SIG-M5 (cell line): Measurements from ENCODE around the gene CUTC.
"Not testable (repeated sequence)": the region's sequence is repeated elsewhere in the genome, so short reads cannot be mapped to it uniquely, and the experiment has no call there.

Experiments
- DNase-seq: peaks from one replicate; lab custom pipeline; 2025; lab: John Stamatoyannopoulos, UW

Gene CUTC

GRCh38 chr10:99742701-99743100 is 10.7 kb downstream of the CUTC start:
- no peak for DNase-seq

- DNase-seq: no peak
Measured at GRCh38 chr10:99743841-99744240, 11.8 kb downstream of the CUTC start.

DNA sequence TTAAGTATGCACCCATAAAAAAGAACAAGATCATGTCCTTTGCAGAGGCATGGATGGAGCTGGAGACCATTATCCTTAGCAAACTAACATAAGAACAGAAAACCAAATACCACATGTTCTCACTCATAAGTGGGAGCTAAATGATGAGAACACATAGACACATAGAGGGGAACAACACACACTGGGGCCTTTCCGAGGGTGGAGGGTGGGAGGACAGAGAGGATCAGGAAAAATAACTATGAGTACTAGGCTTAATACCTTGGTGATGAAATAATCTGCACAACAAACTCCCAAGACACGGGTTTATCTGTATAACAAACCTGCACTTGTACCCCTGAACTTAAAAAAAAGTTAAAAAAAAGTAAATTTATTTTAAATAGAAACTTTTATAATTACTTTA is 14.1 kb downstream of the CUTC start:
- DNase-seq: not testable (repeated sequence)

- no peak for DNase-seq
Measured at GRCh38 chr10:99748823-99749451, 16.9 kb downstream of the CUTC start.

DNA sequence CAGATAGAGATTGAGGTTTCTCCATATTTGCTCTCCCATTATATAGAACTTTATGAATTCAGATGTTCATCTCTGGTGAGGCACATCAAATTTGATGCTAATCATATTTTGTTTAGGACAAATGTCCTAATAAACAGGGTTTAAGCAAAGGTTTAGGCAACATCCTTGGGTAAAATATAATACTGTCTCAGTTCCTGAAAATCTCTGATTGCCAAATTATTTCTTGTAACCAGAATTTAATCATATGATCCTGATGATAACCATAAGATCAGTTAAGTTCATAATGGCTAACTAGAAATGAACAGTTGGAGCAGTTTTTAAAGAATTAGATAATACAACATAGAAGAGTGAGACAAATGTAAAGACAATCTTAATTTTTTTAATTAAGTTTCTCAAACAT is 18.6 kb downstream of the CUTC start:
- DNase-seq: no peak

DNA sequence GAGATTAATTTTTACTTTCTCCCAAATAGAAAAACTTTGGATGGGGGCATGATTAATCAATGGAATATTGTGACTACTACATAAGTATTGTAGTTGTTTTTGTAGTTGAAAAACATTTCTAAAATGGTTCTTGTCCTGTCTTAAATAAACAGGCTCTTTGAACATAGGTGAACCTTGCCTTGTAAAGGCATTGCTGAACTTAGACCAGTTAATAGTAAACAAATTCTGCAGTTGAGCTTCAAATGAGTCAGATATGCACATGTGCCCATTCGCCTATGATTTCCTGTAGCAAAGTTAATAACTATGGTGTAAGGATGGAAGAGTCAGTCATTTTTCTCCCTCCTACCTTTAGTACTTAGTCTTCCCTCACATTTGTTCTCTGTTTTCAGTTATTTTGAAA is 22.6 kb downstream of the CUTC start:
- DNase-seq: no peak

DNA sequence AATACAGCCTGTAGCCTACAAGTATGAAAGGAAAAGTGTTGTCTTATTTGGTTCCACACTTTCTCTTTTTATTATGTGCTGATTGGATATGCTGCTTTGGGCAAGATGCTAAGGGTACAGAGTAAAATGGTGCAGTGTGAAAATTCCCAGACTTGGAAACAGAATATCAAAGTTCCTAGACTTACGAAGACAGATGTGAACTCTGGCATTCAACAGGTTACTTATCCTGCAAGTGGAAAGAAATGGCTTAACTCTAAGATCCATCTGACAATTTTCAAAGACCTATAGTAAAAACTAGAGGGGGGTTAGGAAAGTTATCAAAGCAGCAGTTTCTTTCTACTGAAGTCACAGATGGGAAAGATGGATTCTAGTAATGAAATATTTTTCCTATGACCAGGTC is 24.1 kb downstream of the CUTC start:
- DNase-seq: no peak

GRCh38 chr10:99758211-99758891 is 26.3 kb downstream of the CUTC start:
- no peak for DNase-seq

DNA sequence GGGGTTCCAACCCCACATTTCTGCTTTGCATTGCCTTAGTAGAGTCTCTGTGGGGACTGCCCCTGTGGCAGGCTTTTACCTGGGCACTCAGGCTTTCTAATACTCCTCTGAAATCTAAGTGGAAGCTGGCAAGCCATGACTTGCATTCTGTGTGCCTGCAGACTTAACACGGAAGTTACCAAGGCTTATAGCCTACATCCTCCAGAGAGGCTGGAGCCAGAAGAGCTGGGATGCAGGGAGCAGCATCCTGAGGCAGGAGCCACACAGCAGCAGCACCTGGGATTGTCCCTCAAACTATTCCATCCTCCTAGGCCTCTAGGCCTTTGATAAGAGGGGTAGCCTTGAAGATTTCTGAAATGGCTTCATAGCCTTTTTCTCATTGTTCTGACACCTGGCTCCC is 28.3 kb downstream of the CUTC start:
- DNase-seq: no peak

DNA sequence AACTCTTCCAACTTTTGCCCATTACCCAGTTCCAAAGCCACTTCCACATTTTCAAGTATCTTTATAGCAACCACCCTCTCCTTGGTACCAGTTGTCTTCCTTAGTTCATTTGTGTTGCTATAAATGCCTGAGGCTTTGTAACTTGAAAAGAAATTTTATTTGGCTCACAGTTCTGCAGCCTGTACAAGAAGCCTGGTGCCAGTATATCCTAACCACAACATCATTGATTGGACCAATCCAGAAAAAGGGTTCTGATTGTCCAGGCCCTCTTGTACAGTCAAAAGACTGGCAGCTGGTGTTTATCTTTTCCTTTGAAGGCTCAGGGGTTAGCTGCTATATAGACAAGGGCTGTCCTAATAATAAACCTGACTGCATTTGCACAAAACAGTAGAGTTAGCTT is 29.3 kb downstream of the CUTC start:
- no peak for DNase-seq

- no peak for DNase-seq
Measured at GRCh38 chr10:99765672-99766301, 33.8 kb downstream of the CUTC start.

DNA sequence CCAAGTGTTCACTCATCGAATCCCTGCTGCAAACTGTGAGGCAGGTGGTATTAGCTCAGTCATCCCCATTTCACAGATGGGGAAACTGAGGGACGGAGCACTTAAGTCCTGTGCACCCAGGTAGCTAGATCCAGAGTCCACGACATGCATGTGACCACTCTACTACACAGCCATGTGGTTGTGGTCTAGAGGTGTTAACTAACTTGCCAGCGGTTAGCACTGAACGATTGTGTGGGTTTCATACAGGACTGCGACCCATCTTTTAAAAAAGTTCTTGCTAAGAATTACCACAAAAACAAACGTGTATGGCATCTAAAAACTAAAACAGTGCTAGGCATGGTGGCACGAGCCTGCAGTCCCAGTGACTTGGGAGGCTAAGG is 34.3 kb downstream of the CUTC start:
- DNase-seq: no peak

- no peak for DNase-seq
Measured at GRCh38 chr10:99767901-99768300, 35.9 kb downstream of the CUTC start.

GRCh38 chr10:99768556-99768955 is 36.5 kb downstream of the CUTC start:
- DNase-seq: no peak

GRCh38 chr10:99769706-99770105 is 37.7 kb downstream of the CUTC start:
- DNase-seq: no peak

- DNase-seq: no peak
Measured at GRCh38 chr10:99770408-99771045, 38.5 kb downstream of the CUTC start.

DNA sequence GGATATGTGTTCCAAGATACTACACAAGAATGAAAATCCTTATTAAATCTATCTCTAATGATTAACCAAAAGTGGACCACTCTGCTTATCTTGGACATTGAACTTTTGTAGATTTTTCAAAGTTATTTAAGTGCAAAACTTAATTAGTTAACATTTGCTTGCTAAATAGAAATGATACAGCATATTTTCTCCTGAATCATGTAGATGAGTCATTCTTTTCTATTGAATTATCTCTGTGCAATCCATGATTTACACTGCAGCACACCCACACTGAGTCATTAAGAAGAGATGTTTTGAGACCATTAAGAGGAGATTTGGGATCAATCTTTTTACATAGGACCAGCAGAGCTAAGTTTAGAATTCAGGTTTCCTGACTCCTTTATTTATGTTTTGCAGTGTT is 43.8 kb downstream of the CUTC start:
- DNase-seq: no peak

DNA sequence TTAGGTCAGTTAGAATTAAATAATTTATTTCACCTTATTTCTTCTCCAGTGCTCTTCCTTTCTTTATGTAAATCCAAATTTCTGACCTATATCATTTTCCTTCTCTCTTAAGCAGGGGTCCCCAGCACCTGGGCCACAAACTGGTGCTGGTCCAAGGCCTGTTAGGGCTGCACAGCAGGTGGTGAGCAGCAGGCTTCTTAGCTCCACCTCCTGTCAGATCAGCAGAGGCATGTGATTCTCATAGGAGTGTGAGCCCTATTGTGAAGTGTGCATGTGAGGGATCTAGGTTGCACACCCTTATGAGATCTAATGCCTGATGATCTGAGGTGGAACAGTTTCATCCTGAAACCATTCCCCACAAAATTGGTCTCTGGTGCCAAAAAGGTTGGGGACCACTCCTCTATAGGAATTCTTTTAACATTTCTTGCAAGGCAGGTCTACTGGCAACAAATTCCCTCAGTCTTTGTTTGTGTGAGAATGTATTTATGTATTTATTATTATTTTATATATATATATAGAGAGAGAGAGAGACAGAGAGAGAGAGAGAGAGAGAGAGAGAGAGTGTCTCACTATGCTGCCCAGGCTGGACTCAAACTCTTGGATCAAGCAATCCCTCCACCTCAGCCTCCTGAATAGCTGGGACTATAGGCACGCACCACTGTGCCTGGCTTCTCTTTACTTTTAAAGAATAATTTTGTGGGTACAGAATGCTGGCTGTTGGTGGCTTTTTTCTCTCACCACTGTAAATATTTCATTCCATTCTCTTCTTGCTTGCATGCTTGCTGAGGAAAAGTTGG is 46.1 kb downstream of the CUTC start:
- DNase-seq: no peak

DNA sequence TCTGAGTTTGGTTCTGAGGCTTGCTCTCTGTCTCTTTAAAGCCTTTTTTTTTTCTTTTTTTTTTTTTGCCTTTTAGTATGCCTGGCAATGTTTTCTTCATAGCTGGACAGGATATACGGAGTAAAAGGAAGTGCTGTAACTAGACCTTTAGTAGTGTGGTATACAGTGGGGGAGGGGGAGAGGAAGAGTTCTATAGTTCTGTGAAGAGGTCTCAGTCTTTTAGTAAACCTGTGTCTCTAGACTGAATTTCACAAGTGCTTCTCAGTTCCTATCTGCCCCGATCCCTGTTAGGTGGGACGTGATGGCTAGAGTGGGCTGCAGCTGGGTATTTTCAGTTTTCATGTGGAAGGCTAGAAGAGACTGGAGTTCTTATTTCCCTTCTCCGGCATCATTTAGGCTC is 47.3 kb downstream of the CUTC start:
- DNase-seq: no peak

DNA sequence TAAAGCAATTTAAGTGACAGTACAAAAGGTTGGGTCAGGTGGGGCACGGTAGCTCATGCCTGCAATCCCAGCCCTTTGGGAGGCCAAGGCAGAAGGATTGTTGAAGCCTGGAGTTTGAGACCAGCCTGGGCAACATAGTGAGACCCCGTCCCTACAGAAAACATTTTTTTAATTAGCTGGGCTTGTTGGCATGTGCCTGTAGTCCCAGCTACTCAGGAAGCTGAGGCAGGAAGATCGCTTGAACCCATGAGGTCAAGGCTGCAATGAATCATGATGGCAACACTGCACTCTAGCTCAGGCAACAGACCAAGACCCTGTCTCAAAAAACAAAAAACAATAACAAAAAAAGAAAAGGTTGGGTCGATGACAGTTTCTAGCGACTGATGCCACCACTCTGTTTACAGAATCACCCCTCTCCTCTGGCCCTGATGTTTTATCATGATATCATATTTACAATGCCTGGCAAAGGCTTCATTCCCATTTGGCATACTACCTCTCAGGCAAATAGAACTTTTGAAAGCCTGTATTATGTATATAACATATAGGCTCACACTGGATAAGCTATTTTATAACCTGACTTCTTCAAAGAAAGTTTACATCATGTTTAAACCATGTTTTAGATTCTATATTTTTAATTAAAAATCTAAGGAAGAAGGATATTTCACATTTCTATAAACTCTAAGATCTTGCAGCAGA is 49.8 kb downstream of the CUTC start:
- no peak for DNase-seq

- no peak for DNase-seq
Measured at GRCh38 chr10:99782447-99783286, 50.6 kb downstream of the CUTC start, which contains the start of gene ABCC2. Gene ABCC2 (plus strand): TSS chr10:99782640. CDS start chr10:99782845, 205 bp downstream.
